ENCODE results near the gene SUSD1. TPM values are rescaled to one million over a fixed set of nuclear protein-coding genes. Genes with fewer than 3 reads are reported as not detected.

The SUSD1 gene
- total RNA-seq, 1 donor from 2014 or later = 26.0 TPM

- Mint-ChIP-seq H3K27ac (no peak overlapping the region), H3K36me3 (no peaks in the 10 kb centered on the region), H3K4me1 (no peaks in the 10 kb centered on the region), H3K4me3 (no peak overlapping the region), H3K9me3 (no peaks in the 10 kb centered on the region), H3K27me3 (ENCODE audit: low read depth) (no peaks in the 10 kb centered on the region)
- no peak for TF ChIP-seq CTCF (IDR thresholded peaks at IDR 0.05; ENCODE audit: unreplicated experiment)
- no peak for DNase-seq (ENCODE audit: low spot score in 2 of 2, unreplicated experiment in 2 of 2)
These were observed 157.2 kb downstream of the SUSD1 start for GRCh38 chr9:112017878-112018277.

- H3K36me3 Mint-ChIP-seq = no peaks in the 10 kb centered on the region
- peaks cover 10% of the 10 kb centered on the region for H3K4me1 Mint-ChIP-seq
- H3K27me3 Mint-ChIP-seq (ENCODE audit: low read depth) = no peaks in the 10 kb centered on the region
- H3K27ac Mint-ChIP-seq = no peak overlapping the region
- H3K9me3 Mint-ChIP-seq = no peaks in the 10 kb centered on the region
- TF ChIP-seq CTCF (IDR thresholded peaks at IDR 0.05; ENCODE audit: unreplicated experiment) = no peak
- no peak overlapping the region for H3K4me3 Mint-ChIP-seq
- DNase-seq (ENCODE audit: low spot score in 2 of 2, unreplicated experiment in 2 of 2) = no peak
These were observed 159.4 kb downstream of the SUSD1 start for GRCh38 chr9:112015736-112016135.

GRCh38 chr9:112015149-112015548 is 159.9 kb downstream of the SUSD1 start:
- H3K36me3 Mint-ChIP-seq = no peaks in the 10 kb centered on the region
- H3K27ac Mint-ChIP-seq = no peak overlapping the region
- no peak overlapping the region for H3K4me3 Mint-ChIP-seq
- H3K4me1 Mint-ChIP-seq = peaks cover 10% of the 10 kb centered on the region
- H3K9me3 Mint-ChIP-seq = no peaks in the 10 kb centered on the region
- H3K27me3 Mint-ChIP-seq (ENCODE audit: low read depth) = no peaks in the 10 kb centered on the region
- no peak for TF ChIP-seq CTCF (IDR thresholded peaks at IDR 0.05; ENCODE audit: unreplicated experiment)
- no peak for DNase-seq (ENCODE audit: low spot score in 2 of 2, unreplicated experiment in 2 of 2)

- peaks cover 10% of the 10 kb centered on the region for H3K4me1 Mint-ChIP-seq
- H3K36me3 Mint-ChIP-seq = no peaks in the 10 kb centered on the region
- no peak overlapping the region for H3K27ac Mint-ChIP-seq
- H3K4me3 Mint-ChIP-seq = no peak overlapping the region
- DNase-seq (ENCODE audit: low spot score in 2 of 2, unreplicated experiment in 2 of 2) = no peak
- no peaks in the 10 kb centered on the region for H3K9me3 Mint-ChIP-seq
- no peaks in the 10 kb centered on the region for H3K27me3 Mint-ChIP-seq (ENCODE audit: low read depth)
- TF ChIP-seq CTCF (IDR thresholded peaks at IDR 0.05; ENCODE audit: unreplicated experiment) = no peak
These were observed 161.8 kb downstream of the SUSD1 start for GRCh38 chr9:112013266-112013665.

- no peak overlapping the region for H3K4me3 Mint-ChIP-seq
- no peak for TF ChIP-seq CTCF (IDR thresholded peaks at IDR 0.05; ENCODE audit: unreplicated experiment)
- peak overlapping the region; percentile 45 for H3K27ac Mint-ChIP-seq
- no peaks in the 10 kb centered on the region for H3K27me3 Mint-ChIP-seq (ENCODE audit: low read depth)
- no peak for DNase-seq (ENCODE audit: low spot score in 2 of 2, unreplicated experiment in 2 of 2)
- H3K4me1 Mint-ChIP-seq = peaks cover 10% of the 10 kb centered on the region
- H3K9me3 Mint-ChIP-seq = no peaks in the 10 kb centered on the region
- H3K36me3 Mint-ChIP-seq = no peaks in the 10 kb centered on the region
These were observed 162.8 kb downstream of the SUSD1 start for GRCh38 chr9:112012026-112012902.

All from mesothelial cell of epicardium (in vitro differentiated cells).